HG03521 (cell line): ENCODE results near the gene IKZF4.

Experiments used
- ATAC-seq: cut with Tn5 transposase; IDR thresholded peaks from one replicate; pipeline ENCODE4 v1.9.1; 2021; ENCODE audit warnings: mild to moderate bottlenecking, moderate library complexity; ENCODE audit not compliant: unreplicated experiment

The IKZF4 gene

GRCh38 chr12:56081393-56082347 lies 60.8 kb downstream of the IKZF4 start:
- ATAC-seq = no peak

GRCh38 chr12:56082382-56082781 lies 61.5 kb downstream of the IKZF4 start:
- no peak for ATAC-seq

GRCh38 chr12:56082967-56083366 lies 62.1 kb downstream of the IKZF4 start:
- no peak for ATAC-seq

DNA sequence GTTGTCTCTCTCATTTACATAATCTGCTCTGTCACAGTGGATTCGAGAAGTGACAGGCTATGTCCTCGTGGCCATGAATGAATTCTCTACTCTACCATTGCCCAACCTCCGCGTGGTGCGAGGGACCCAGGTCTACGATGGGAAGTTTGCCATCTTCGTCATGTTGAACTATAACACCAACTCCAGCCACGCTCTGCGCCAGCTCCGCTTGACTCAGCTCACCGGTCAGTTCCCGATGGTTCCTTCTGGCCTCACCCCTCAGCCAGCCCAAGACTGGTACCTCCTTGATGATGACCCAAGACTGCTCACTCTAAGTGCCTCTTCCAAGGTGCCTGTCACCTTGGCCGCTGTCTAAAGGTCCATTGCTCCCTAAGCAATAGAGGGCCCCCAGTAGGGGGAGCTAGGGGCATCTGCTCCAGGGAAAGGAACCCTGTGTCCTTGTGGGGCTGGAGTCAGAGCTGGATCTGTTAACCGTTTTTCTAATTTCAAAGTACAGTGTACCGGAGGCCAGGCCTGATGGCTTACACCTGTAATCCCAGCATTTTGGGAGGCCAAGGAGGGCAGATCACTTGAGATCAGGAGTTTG lies 64.2 kb downstream of the IKZF4 start:
- ATAC-seq = no peak

DNA sequence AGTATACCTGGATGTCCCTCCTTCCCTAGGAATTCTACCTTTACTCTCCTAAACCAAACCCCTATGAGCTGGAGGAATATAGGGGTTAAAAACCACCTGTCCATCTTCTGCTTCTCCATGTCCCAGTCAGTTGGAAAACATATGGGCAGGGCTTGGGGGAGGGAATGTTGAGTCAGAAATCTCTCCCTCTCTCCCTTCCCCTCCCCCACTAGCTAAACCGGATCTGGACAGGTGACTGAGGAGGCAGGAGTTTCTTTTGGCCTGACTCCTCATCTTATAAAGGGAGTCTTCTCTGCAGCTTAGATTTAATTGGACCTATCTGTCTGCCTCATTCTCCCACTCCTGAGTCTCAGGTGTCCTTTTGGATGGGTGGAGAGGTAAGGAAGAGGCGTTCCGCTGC lies 65.3 kb downstream of the IKZF4 start:
- no peak for ATAC-seq

DNA sequence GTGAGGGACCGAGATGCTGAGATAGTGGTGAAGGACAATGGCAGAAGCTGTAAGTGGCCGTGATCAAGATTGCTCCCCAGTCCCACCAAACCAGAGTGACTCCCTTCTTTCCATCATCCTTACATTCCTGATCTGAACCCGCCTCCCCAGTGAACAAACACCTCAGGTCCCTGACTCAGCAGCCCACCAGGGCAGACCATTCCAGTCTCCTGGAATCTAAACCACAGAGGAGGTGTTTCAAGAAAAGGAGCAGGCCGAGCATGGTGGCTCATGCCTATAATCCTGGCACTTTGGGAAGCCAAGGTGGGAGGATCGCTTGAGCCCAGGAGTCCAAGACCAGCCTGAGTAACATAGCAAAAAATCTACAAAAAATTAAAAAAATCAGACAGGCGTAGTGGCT lies 65.8 kb downstream of the IKZF4 start:
- ATAC-seq = no peak

GRCh38 chr12:56087220-56087619 lies 66.4 kb downstream of the IKZF4 start:
- ATAC-seq = no peak
